Measurements from ENCODE around the gene SLC16A8. TPM values are rescaled to one million over a fixed set of nuclear protein-coding genes. Genes with fewer than 3 reads are reported as not detected.
"Not testable (repeated sequence)": the region's sequence is repeated elsewhere in the genome, so short reads cannot be mapped to it uniquely, and the experiment has no call there.

SLC16A8 gene
- total RNA-seq, 1 donor from 2014 or later: not detected

- no peak for DNase-seq
Measured at GRCh38 chr22:38097058-38097457, 13.1 kb upstream of the SLC16A8 start.

DNA sequence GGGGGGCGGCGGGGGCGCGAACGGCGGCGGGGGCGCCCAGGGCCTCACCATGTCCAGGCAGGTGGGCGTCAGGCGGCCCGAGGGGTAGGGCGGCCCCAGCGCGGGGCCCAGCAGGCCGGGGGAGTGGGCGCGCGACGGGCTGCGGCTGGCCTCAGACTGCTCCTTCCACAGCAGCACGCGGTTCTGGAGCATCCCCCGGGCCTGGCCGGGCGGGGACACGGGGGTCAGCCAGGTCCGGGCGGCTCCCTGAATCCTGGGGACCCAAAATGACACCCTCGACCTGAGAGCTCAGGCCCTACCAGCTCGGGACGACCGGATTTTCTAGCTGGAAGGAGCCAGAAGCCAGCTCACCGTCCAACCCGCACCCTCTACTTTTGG lies 5.5 kb upstream of the SLC16A8 start:
- DNase-seq: no peak
- intact Hi-C loops (cut with micrococcal nuclease): no loop called here
- no peak for ATAC-seq

More at GRCh38 chr22:38097058-38097457, 13.1 kb upstream of the SLC16A8 start:
- intact Hi-C loops (cut with micrococcal nuclease): no loop called here
- no peak for ATAC-seq

- ATAC-seq (peak; percentile 54), DNase-seq (no peak)
- intact Hi-C loops (cut with micrococcal nuclease): no loop called here
Measured at GRCh38 chr22:38088629-38089473, 4.9 kb upstream of the SLC16A8 start.

GRCh38 chr22:38087855-38088254 lies 3.9 kb upstream of the SLC16A8 start:
- intact Hi-C loops (cut with micrococcal nuclease): no loop called here
- ATAC-seq (no peak), DNase-seq (no peak)

GRCh38 chr22:38086942-38087341 lies 3.0 kb upstream of the SLC16A8 start:
- DNase-seq (no peak), ATAC-seq (no peak)
- intact Hi-C loops (cut with micrococcal nuclease): no loop called here

- DNase-seq (no peak), ATAC-seq (no peak)
- intact Hi-C loops (cut with micrococcal nuclease): no loop called here
Measured at GRCh38 chr22:38086001-38086845, 2.2 kb upstream of the SLC16A8 start.

GRCh38 chr22:38085501-38085900 lies 1.5 kb upstream of the SLC16A8 start:
- ATAC-seq: no peak
- intact Hi-C loops (cut with micrococcal nuclease): no loop called here
- no peak for DNase-seq

GRCh38 chr22:38085056-38085455 lies 1.1 kb upstream of the SLC16A8 start:
- intact Hi-C loops (cut with micrococcal nuclease): no loop called here
- no peak for ATAC-seq
- DNase-seq: no peak

- no peak for DNase-seq
- intact Hi-C loops (cut with micrococcal nuclease): no loop called here
- ATAC-seq: no peak
Measured at GRCh38 chr22:38082986-38083710, 836 bp downstream of the SLC16A8 start.

DNA sequence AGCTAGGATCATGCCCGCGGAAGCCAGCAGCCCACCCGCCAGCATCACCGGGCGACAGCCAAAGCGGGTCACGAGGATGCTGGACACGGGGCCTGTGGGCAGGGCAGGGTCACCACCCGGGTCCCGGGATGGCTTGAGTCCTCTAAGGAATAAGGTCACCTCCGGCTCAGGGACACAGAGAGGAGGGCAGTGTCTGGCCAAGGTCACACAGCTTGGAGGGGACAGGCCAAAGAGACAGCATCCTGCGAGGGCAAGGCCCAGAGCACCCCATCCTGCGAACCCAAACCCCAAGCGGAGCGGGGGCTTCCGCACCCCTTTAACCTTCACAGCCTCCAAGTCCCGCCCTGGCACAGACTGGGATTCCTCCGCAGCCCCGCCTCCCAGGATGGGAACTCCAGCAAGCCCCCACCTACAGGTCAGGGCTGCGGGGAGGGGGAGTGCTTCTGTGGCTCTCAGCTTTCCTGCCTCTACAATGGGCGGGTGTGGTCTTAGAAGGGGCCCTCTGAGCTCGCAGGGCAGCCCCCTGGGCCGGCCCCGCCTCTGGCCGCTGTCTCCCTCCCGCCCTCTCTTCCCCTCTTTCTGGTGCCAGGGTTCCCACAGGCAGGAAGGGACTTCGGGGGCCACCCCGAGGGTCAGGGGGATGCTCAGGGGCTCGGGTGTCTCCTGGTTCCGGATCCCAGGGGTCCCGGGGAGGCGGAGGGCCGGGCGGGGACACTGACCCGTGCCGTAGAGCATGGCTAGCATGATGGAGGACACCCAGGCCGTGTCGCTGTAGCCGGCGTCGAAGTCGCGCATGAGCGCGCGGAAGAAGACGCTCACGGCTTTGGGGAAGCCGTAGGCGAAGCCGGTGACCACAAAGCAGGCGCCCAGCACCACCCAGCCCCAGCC lies 1.8 kb downstream of the SLC16A8 start:
- DNase-seq (peak; percentile 34), ATAC-seq (no peak)
- intact Hi-C loops (cut with micrococcal nuclease): no loop called here

DNA sequence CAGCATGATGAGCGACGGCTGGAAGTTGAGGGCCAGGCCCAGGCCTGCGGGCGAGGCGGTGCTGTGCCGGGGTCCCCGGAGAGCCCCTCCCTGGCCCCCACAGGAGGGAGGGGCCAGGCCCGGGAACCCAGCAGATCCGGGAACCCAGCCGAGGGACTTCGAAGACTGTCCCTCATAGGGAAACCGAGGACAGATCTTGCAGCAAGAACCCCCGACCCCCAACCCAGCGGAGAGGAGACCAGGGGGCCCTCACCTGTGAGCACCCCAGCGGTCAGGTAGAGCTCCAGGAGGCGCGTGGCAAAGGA lies 2.4 kb downstream of the SLC16A8 start:
- intact Hi-C loops (cut with micrococcal nuclease): no loop called here
- DNase-seq: no peak
- no peak for ATAC-seq

DNA sequence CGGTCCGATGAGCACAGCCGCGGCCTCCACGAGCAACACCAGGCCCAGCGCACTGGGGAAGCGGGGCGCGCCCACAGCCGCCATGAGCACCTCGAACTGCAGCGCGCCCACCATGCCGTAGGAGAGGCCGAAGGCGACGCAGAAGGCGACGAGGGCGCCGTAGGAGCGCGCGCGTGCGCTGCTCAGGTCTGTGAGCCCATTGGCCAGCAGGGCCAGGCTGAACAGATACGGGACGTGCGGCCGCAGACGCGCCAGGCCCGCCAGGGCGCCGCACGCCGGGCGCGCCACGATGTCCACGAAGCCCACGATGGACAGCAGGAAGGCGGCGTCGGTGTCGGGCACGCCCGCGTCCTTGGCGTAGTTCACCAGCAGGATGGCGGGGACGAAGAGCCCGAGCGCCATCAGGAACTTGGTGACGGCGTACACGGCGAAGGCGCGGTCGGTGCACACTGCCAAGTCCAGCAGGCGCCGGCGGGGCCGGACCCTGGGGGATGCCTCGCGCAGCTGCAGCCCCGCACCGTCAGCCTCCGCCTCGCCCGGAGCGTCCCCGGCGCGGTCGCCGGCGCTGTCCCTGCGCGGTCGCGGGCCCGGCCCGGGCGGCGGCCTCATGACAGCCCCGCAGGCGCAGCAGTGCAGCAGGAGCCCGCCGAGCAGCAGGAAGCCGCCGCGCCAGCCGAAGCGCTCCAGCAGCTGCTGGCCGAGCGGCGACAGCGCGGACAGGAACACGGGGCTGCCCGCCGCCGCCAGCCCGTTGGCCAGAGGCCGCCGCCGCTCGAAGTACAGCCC lies 2.9 kb downstream of the SLC16A8 start:
- DNase-seq (peak; percentile 64), ATAC-seq (peak; percentile 75)
- intact Hi-C loops (cut with micrococcal nuclease): no loop called here

GRCh38 chr22:38080474-38080849 lies 3.5 kb downstream of the SLC16A8 start:
- ATAC-seq: no peak
- intact Hi-C loops (cut with micrococcal nuclease): no loop called here
- DNase-seq: no peak

DNA sequence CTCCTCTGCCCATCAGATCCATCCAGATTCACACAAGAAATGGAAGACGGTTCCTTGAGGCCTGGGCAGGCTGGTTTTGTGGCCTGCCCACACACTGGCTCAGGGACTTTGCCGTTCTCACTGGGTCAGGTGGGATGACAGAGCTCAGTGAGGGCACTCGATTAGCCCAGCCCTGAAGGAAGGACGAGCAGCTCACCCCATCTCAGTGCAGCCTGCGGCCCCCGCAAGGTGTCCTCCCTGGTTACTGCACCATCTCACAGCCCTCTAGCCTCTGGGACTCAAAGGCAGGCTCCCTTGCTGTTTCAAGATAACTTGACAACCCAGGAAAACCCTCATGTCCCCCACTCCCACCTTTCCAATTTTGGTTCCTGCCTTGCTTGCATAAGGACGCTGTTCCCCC lies 4.2 kb downstream of the SLC16A8 start:
- ATAC-seq (no peak), DNase-seq (peak; percentile 7)
- intact Hi-C loops (cut with micrococcal nuclease): no loop called here

GRCh38 chr22:38079208-38079607 lies 4.8 kb downstream of the SLC16A8 start:
- intact Hi-C loops (cut with micrococcal nuclease); ATAC-seq: not testable (repeated sequence)
- DNase-seq: peak; percentile 3

GRCh38 chr22:38078046-38078840 lies 5.7 kb downstream of the SLC16A8 start:
- no peak for ATAC-seq
- DNase-seq: peak; percentile 16
- intact Hi-C loops (cut with micrococcal nuclease): no loop called here

GRCh38 chr22:38077595-38077994 lies 6.4 kb downstream of the SLC16A8 start:
- no peak for DNase-seq
- intact Hi-C loops (cut with micrococcal nuclease): no loop called here

More at GRCh38 chr22:38077595-38077994, 6.4 kb downstream of the SLC16A8 start:
- ATAC-seq: no peak
